Activated T-cell treated with anti-CD3 and anti-CD28 coated beads, Interleukin-2, amount 50 U/mL, for 1 hour (primary cell): ENCODE data around the gene PGK1.
"Not testable (repeated sequence)": the region's sequence is repeated elsewhere in the genome, so short reads cannot be mapped to it uniquely, and the experiment has no call there.

Experiments
- DNase-seq: peaks from one replicate; pipeline ENCODE4 v3.0.0-alpha.2; 2020

PGK1 gene

GRCh38 chrX:78103623-78104446, at the start of gene PGK1:
Gene PGK1 (plus strand): TSS chrX:78104248. CDS start chrX:78104341, 93 bp downstream.
- DNase-seq, result peak; percentile 88

GRCh38 chrX:78063687-78064086, 40.4 kb upstream of the PGK1 start:
- DNase-seq, result no peak

DNA sequence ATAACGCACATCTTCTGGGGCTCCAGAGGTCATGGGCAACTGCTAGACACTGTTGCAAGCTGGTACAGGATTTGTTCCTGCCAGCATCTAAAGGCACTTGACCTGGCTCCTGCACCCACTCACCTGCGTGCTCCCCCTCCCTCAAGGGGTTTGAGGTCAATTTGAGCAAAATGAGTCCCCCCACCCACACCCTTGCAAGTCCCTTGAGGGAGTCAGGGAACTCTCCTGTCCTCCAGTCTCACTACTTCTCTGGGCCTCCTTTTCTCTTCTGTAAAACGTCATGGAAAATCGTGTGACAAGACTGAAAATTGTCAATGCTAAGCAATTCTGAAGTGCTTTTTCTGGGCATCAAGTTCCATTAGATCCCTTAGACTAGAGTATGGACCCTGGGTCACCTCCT, 39.9 kb upstream of the PGK1 start:
- no peak for DNase-seq

GRCh38 chrX:78064698-78065601, 39.1 kb upstream of the PGK1 start:
- DNase-seq, result not testable (repeated sequence)

DNA sequence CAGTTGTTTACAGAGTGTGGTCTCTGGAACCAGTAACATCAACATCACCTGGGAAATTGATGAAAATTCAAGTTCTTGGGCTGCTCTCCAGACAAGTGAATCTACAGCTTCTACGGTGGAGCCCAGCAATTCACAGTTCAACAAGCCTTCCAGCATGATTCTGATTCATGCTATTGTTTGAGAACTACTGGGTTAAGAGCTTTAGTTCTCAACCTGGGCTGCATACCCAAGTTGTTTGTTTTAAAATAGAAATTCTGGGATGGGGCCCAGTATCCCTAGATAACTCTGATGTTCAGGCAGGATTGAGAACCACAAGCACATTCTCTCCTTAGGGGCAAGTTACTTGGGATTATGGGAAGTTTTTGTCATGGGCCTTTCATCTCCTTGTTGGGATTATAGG, 37.9 kb upstream of the PGK1 start:
- DNase-seq, result no peak

GRCh38 chrX:78071331-78071730, 32.7 kb upstream of the PGK1 start:
- DNase-seq, result no peak

- peak; percentile 32 for DNase-seq
These were observed 30.6 kb upstream of the PGK1 start for GRCh38 chrX:78073147-78074077.

- DNase-seq, result no peak
These were observed 30.0 kb upstream of the PGK1 start for GRCh38 chrX:78074088-78074487.

GRCh38 chrX:78075787-78076389, 28.2 kb upstream of the PGK1 start:
- DNase-seq, result no peak

GRCh38 chrX:78081413-78081812, 22.6 kb upstream of the PGK1 start:
- DNase-seq, result not testable (repeated sequence)

GRCh38 chrX:78092296-78092695, 11.8 kb upstream of the PGK1 start:
- peak; percentile 29 for DNase-seq

- DNase-seq, result no peak
These were observed 5.9 kb upstream of the PGK1 start for GRCh38 chrX:78098108-78098507.

GRCh38 chrX:78102091-78102490, 2.0 kb upstream of the PGK1 start:
- DNase-seq, result no peak

DNA sequence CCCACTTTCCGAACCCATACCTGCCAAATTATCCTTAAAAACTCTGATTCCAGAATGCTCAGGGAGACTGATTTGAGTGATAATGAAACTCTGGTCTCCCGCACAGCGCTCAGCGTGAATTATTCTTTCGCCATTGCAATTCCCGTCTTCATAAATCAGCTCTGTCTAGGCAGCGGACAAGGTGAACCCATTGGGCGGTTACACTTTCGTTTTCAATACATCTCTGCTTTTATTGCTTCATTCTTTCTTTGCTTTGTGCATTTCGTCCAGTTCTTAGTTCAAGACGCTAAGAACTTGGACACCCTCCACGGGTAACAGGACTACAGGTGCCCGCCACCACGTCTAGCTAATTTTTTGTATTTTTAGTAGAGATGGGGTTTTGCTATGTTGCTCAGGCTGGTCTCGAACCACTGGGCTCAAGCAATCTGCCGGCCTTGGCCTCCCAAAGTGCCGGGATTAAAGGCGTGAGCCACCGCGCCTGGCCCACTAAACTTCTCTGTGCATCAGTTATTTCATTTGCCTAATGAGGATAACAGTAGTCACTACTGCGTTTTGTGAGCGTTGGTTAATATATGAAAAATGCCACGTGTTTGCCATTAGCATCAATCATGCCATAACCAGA, 936 bp upstream of the PGK1 start:
- peak; percentile 30 for DNase-seq

GRCh38 chrX:78104447-78105176, 564 bp downstream of the PGK1 start:
- peak; percentile 35 for DNase-seq

DNA sequence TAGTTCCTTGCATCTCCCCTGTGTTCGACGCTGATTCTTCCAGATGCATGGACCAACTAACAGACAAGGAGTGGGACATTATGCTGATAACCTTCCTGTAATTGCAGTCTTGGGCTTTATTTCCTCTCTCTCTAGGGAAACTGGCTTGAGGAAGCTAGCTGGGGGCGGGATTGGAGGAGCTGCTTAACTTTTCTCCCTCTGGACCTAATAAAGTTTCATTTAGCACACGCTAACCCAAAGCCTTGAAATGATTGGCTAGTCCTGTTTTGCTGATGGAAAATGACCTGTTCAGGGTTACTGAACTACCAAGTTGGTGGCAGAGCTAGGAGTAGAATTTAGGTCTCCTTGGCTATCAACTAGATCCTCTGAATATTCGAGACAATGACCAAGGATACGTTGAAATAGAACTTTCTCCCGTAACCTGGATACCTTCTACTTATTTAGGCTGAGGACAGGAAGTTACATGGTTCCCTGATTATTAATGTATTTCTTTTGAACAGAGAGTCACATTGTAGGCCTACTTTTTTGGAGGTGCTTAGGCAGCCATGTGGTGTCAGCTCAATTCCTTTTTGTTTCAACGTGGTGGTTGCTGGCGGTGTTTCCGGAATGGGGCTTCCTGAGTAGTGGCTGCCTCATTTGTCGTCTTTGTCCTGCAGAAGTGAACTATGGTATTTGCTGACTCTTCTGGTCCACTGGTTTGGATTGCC, 2.0 kb downstream of the PGK1 start:
- no peak for DNase-seq

DNA sequence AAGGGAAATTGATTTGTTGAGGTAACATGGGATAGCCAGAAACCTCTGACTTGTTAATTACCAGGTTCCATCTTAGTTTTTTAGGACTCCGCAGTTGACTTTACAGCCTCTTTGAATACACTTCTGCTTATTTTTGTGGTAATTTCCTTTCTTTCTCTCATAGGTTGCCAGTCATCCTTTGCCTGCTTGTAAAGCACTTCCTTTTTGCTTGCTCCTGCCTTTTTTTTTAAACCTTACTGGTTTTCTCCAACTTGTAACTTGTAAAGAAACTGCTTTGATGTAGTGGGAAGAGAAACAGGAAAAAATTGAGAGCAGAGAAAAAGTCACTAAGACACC, 2.6 kb downstream of the PGK1 start:
- DNase-seq, result no peak

DNA sequence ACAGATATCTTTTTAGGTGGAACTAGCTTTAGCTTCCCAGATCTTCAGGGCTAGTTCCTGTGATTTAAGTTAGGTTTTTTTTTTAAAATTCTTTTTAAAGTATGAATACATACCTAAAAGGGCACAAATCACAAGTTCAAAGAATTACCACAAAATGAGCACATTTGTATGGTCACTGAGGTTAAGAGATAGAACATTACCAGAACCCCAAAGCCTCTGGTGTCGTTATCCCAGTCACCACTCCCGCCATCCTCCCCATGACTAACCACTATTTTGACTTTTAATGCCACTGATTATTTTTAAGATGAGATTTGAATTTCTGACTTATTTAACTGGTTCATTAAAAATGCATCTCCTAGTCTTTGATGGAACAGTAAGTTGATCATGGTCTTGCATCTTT, 5.4 kb downstream of the PGK1 start:
- no peak for DNase-seq

DNA sequence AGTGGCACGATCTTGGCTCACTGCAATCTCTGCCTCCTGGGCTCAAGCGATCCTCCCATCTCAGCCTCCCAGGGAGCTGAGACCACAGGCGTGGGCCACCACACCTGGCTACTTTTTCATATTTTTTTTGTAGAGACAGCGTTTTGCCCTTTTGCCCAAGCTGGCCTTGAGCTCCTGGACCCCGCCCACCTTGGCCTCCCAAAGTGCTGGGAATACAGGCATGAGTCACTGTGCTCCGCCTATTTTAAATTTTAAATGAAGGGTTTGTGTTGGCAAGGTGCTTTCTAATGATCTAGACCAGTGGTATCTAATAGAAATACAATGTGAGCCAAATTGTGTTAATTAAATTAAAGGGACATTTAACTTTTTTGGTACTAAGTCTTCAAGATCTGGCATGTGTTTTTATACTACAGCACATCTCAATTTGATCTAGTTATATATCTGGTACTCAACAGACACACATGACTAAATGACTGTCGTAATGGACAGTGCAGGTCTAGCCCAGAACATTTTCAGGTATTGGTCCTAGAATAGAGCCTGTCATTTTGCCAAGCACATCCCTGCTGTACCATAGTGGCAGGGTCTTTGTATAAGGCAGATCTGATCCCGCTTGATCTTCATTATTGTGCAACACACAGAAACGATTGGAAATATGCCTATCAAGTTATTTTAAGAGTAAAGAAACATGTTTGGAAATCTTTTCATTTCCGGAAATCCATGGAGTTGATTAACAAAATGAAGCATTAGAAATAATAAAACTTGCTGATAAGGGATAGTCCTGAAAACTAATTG, 7.3 kb downstream of the PGK1 start:
- DNase-seq, result no peak

DNA sequence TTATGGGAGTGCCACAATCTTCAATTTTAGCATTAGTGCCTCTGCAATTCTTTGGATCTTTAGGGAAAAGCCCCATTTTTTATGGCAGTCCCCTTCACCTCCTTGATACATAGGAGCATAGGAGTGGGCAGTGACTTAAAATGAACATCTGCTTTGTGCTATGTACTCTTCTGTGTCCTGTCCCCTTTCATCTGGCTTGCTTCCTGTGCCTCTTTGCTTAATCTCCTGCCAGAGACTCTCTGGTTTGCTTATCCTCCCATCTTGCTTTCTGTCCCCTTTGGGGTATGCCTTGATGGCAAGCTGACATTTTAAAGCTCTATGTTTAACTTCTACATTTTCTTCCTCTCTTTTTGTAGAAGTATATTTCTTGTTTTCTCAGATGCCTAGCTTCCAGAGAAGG, 12.3 kb downstream of the PGK1 start:
- DNase-seq, result no peak
